ENCODE measurements around the gene VDAC1. TPM values are rescaled to one million over a fixed set of nuclear protein-coding genes. Genes with fewer than 3 reads are reported as not detected.

The VDAC1 gene
- total RNA-seq, 1 experiment from 2014 or later = 395 TPM

- ChIA-PET POLR2A (no interaction called here), CTCF (interaction anchor here (0.5 kb wide), 1 partner anchor 41 kb away, joined by 3 read pairs; no protein-coding TSS in a partner anchor)
- TF ChIP-seq CTCF (IDR thresholded peaks at IDR 0.05) (no peak), REST (IDR thresholded peaks at IDR 0.05; ENCODE audit: insufficient read depth in 1 of 2, low read depth in 2 of 2, low read length in 1 of 2) (no peak), POLR2AphosphoS5 (IDR thresholded peaks at IDR 0.05; ENCODE audit: low read depth, low read length) (no peak)
- in situ Hi-C loops (cut with HindIII; ENCODE audit: low pct_unique_long_range_greater_than_20kb, low sequenced_read_pairs) (no loop called here), intact Hi-C loops (cut with micrococcal nuclease; ENCODE audit: unreplicated experiment) (no loop called here)
- Histone ChIP-seq H3K27ac (ENCODE audit: low read length) (peak overlapping the region; percentile 79), H3K27me3 (ENCODE audit: control insufficient read depth, insufficient read depth, low read length) (no peaks in the 10 kb centered on the region), H3K9me3 (ENCODE audit: control insufficient read depth, insufficient read depth, low read depth, low read length) (no peaks in the 10 kb centered on the region), H3K36me3 (ENCODE audit: control insufficient read depth, insufficient read depth, low read length) (no peaks in the 10 kb centered on the region), H3K4me1 (ENCODE audit: control insufficient read depth, insufficient read depth, low read length) (peaks cover 37% of the 10 kb centered on the region), H3K4me3 (ENCODE audit: low read depth in 2 of 2, low read length in 2 of 2) (no peak overlapping the region)
- DNase-seq (ENCODE audit: low read depth, low spot score) (no peak), ATAC-seq (no peak)
- BruUV-seq (replicated peaks) = no TSS peak
Measured at GRCh38 chr5:134020188-134020587, 15.4 kb upstream of the VDAC1 start.

GRCh38 chr5:134019636-134020035 is 14.9 kb upstream of the VDAC1 start:
- CTCF ChIA-PET = interaction anchor here (0.5 kb wide), 1 partner anchor 42 kb away, joined by 3 read pairs; no protein-coding TSS in a partner anchor
- Histone ChIP-seq H3K4me1 (ENCODE audit: control insufficient read depth, insufficient read depth, low read length) (peaks cover 37% of the 10 kb centered on the region), H3K9me3 (ENCODE audit: control insufficient read depth, insufficient read depth, low read depth, low read length) (no peaks in the 10 kb centered on the region), H3K36me3 (ENCODE audit: control insufficient read depth, insufficient read depth, low read length) (no peaks in the 10 kb centered on the region), H3K27ac (ENCODE audit: low read length) (peak overlapping the region; percentile 79), H3K27me3 (ENCODE audit: control insufficient read depth, insufficient read depth, low read length) (no peaks in the 10 kb centered on the region), H3K4me3 (ENCODE audit: low read depth in 2 of 2, low read length in 2 of 2) (no peak overlapping the region)
- ATAC-seq (0 out of 2 replicates have a peak, but pooled peaks have one; percentile 1), DNase-seq (ENCODE audit: low read depth, low spot score) (no peak)
- in situ Hi-C loops (cut with HindIII; ENCODE audit: low pct_unique_long_range_greater_than_20kb, low sequenced_read_pairs) = no loop called here
- POLR2A ChIA-PET = no interaction called here
- BruUV-seq (replicated peaks) = no TSS peak
- TF ChIP-seq SIN3A (IDR thresholded peaks at IDR 0.05; ENCODE audit: borderline replicate concordance, insufficient read depth, low read depth, low read length) = no peak
- no peak for TF ChIP-seq CTCF (IDR thresholded peaks at IDR 0.05)
- TF ChIP-seq POLR2AphosphoS5 (IDR thresholded peaks at IDR 0.05; ENCODE audit: low read depth, low read length) = no peak
- no peak for TF ChIP-seq REST (IDR thresholded peaks at IDR 0.05; ENCODE audit: insufficient read depth in 1 of 2, low read depth in 2 of 2, low read length in 1 of 2)
- no peak for TF ChIP-seq TCF7L2 (IDR thresholded peaks at IDR 0.05; ENCODE audit: low read depth, low read length)
- intact Hi-C loops (cut with micrococcal nuclease; ENCODE audit: unreplicated experiment) = no loop called here
